HepG2 (cell line): ENCODE data around the gene DCP1B. TPM values are rescaled to one million over a fixed set of nuclear protein-coding genes. Genes with fewer than 3 reads are reported as not detected.

Experiments used
- ATAC-seq: fragments of 200-7000 bp; cut with Tn5 transposase; 3 replicates; pipeline ENCODE4 v1.9.1; 2020; ENCODE audit warnings: mild to moderate bottlenecking, moderate library complexity
- BruUV-seq: library from RNA; stranded (reverse); fragments of 400-500 nt; replicated peaks from 2 replicates; lab custom pipeline; 2021; lab: Mats Ljungman, UMichigan
- CTCF ChIA-PET: fragments of 300-600 bp; formaldehyde crosslinking; extraction: SDS; loops from one replicate; lab custom pipeline; 2021; ENCODE audit warnings: low total read pairs, inconsistent platforms, low intra/inter-chr PET ratio; lab: Yijun Ruan, JAX
- POLR2A ChIA-PET: fragments of 350-600 bp; sonication (Branson Sonifier 250); formaldehyde crosslinking; loops from one replicate; lab custom pipeline; 2020; ENCODE audit warnings: antibody characterized with exemption, inconsistent platforms; lab: Yijun Ruan, JAX
- DNase-seq: peaks from one replicate; pipeline ENCODE4 v3.0.0-alpha.2; 2015; ENCODE audit warnings: low spot score
- FAIRE-seq: peaks from 3 replicates; lab custom pipeline; 2011; peaks lifted over from hg19 to GRCh38; lab: Jason Lieb, UNC
- H2AFZ ChIP-seq: one replicate; pipeline ENCODE4 v1.6.1; 2011; ENCODE audit warnings: low read length, inconsistent platforms
- H3K27ac ChIP-seq: fragments of 300-600 bp; 3 replicates; pipeline ENCODE4 v1.8.0; 2011; ENCODE audit warnings: mixed run types, mild to moderate bottlenecking, mixed read lengths, low read length, inconsistent platforms; ENCODE audit not compliant: insufficient read depth; ENCODE audit errors: extremely low read length
- H3K27me3 ChIP-seq, 2 experiments: fragments of 200-600 bp in 1 of 2; 2 replicates in 1 of 2; 3 replicates in 1 of 2; pipeline versions ENCODE4 v1.6.0 to v1.8.0; 2011; ENCODE audit warnings: low read length in 2 of 2, mild to moderate bottlenecking in 2 of 2, moderate library complexity in 2 of 2, inconsistent platforms in 1 of 2; ENCODE audit not compliant: insufficient read depth in 2 of 2, control insufficient read depth in 1 of 2
- H3K36me3 ChIP-seq, 2 experiments: fragments of 200-600 bp in 1 of 2; replicated peaks in 1 of 2; 2 replicates in 1 of 2; 3 replicates in 1 of 2; pipeline versions ENCODE4 v1.5.1 to v1.8.0; 2011; ENCODE audit warnings: low read length in 2 of 2, inconsistent platforms in 1 of 2; ENCODE audit not compliant: insufficient read depth in 2 of 2, control insufficient read depth in 1 of 2
- H3K4me1 ChIP-seq: 2 replicates; pipeline ENCODE4 v1.5.1; 2012; ENCODE audit warnings: low read length, inconsistent platforms; ENCODE audit not compliant: insufficient read depth
- H3K4me2 ChIP-seq: 2 replicates; pipeline ENCODE4 v1.6.0; 2011; ENCODE audit warnings: low read depth, low read length, inconsistent platforms
- H3K4me3 ChIP-seq, 3 experiments: fragments of 200-600 bp in 1 of 3; sonication (generic), shearing (Covaris generic) in 1 of 3; replicated peaks in 1 of 3; 2 replicates each; pipeline ENCODE4 v1.5.1; 2011 to 2016; ENCODE audit warnings: low read length in 3 of 3, inconsistent platforms in 2 of 3, low read depth in 2 of 3, mild to moderate bottlenecking in 2 of 3, control low read depth in 1 of 3, mixed read lengths in 1 of 3; ENCODE audit not compliant: insufficient read depth in 1 of 3
- H3K79me2 ChIP-seq: one replicate; pipeline ENCODE4 v1.6.1; 2011; ENCODE audit warnings: low read length, inconsistent platforms; ENCODE audit not compliant: insufficient read depth
- H3K9ac ChIP-seq: 2 replicates; pipeline ENCODE4 v1.6.0; 2011; ENCODE audit warnings: mild to moderate bottlenecking, low read depth, low read length, inconsistent platforms; ENCODE audit not compliant: insufficient read depth
- H3K9me3 ChIP-seq: 2 replicates; pipeline ENCODE4 v1.5.1; 2012; ENCODE audit warnings: mild to moderate bottlenecking, low read length
- H4K20me1 ChIP-seq: 2 replicates; pipeline ENCODE4 v1.6.0; 2011; ENCODE audit warnings: inconsistent platforms, mild to moderate bottlenecking, low read length, moderate library complexity; ENCODE audit not compliant: insufficient read depth
- ATF7-NPFF ChIP-seq: sonication (generic); formaldehyde crosslinking; IDR thresholded peaks from 2 replicates; pipeline ENCODE4 v1.8.1; 2023; ENCODE audit warnings: mild to moderate bottlenecking, low read depth, missing genetic modification reagents, moderate library complexity
- CHD4 ChIP-seq: fragments of 200-600 bp; sonication (generic); IDR thresholded peaks from 2 replicates; pipeline ENCODE4 v1.7.0; 2017; ENCODE audit warnings: mild to moderate bottlenecking, low read length, borderline replicate concordance
- CREB1 ChIP-seq, 2 experiments: fragments of 450-650 bp in 1 of 2; IDR thresholded peaks; 2 replicates each; pipeline ENCODE4 v1.6.1; 2016 to 2017; ENCODE audit warnings: control low read depth in 1 of 2, mild to moderate bottlenecking in 1 of 2, missing compliant biosample characterization in 1 of 2, missing genetic modification characterization in 1 of 2
- FOSL2 ChIP-seq: sonication (generic); formaldehyde crosslinking; IDR thresholded peaks from 2 replicates; pipeline ENCODE4 v1.4.0; 2020; ENCODE audit warnings: missing genetic modification reagents
- GTF3A ChIP-seq: sonication (generic); formaldehyde crosslinking; conservative IDR thresholded peaks from 2 replicates; pipeline ENCODE4 v1.4.0; 2020; ENCODE audit warnings: mild to moderate bottlenecking, missing genetic modification reagents
- MAFF ChIP-seq: IDR thresholded peaks from 2 replicates; pipeline ENCODE4 v1.6.1; 2011; ENCODE audit warnings: low read depth, low read length, improper control_type of control experiment
- MAFK ChIP-seq, 2 experiments: IDR thresholded peaks in 1 of 2; conservative IDR thresholded peaks in 1 of 2; 2 replicates each; pipeline ENCODE4 v1.6.1; 2011; ENCODE audit warnings: improper control_type of control experiment in 2 of 2, low read length in 2 of 2
- NR2F1 ChIP-seq, 2 experiments: fragments of 450-650 bp in 1 of 2; formaldehyde crosslinking in 1 of 2; IDR thresholded peaks; 2 replicates each; pipeline versions ENCODE4 v1.5.0 to v1.6.1; 2016 to 2020; ENCODE audit warnings: mild to moderate bottlenecking in 1 of 2, missing compliant biosample characterization in 1 of 2, missing genetic modification reagents in 1 of 2, moderate library complexity in 1 of 2
- SRSF4 ChIP-seq: fragments of 200-400 bp; formaldehyde crosslinking; IDR thresholded peaks from one replicate; pipeline ENCODE4 v1.6.1; 2018; ENCODE audit warnings: mild to moderate bottlenecking, low read depth, low read length, moderate library complexity; ENCODE audit not compliant: poor library complexity, severe bottlenecking
- ZFP36 ChIP-seq: fragments of 150-350 bp; IDR thresholded peaks from 2 replicates; pipeline ENCODE4 v1.6.1; 2018; ENCODE audit warnings: borderline replicate concordance, low read length, low read depth; ENCODE audit not compliant: partially characterized antibody
- ZNF225 ChIP-seq: sonication (generic); formaldehyde crosslinking; IDR thresholded peaks from 2 replicates; pipeline ENCODE4 v1.4.0; 2020; ENCODE audit warnings: mild to moderate bottlenecking, missing genetic modification reagents
- ZNF292 ChIP-seq: sonication (generic); formaldehyde crosslinking; IDR thresholded peaks from 2 replicates; pipeline ENCODE4 v1.8.1; 2022; ENCODE audit warnings: mild to moderate bottlenecking, low read depth, missing genetic modification reagents, borderline replicate concordance
- ZSCAN31 ChIP-seq: sonication (generic); formaldehyde crosslinking; IDR thresholded peaks from 2 replicates; pipeline ENCODE4 v1.5.0; 2020; ENCODE audit warnings: low read depth, mild to moderate bottlenecking, missing genetic modification reagents
- ZSCAN9 ChIP-seq: IDR thresholded peaks from 2 replicates; pipeline ENCODE4 v1.6.1; 2016; ENCODE audit warnings: borderline replicate concordance
- WGBS: methylation state at CpG from one replicate; pipeline ENCODE4 v1.1.6; 2017; ENCODE audit warnings: low lambda C conversion rate; 5-methylcytosine and 5-hydroxymethylcytosine counted together
- in situ Hi-C: cut with HindIII; loops from 2 replicates; pipeline ENCODE4 v1.10.0; 2017; ENCODE audit warnings: low pct_unique_long_range_greater_than_20kb; ENCODE audit not compliant: extremely low pct_ligation_motif_present
- intact Hi-C: fragments of 100-400 bp; cut with micrococcal nuclease; formaldehyde crosslinking; loops from one replicate; pipeline ENCODE4 v1.10.0; 2022; ENCODE audit not compliant: unreplicated experiment
- polyA plus RNA-seq, 8 experiments: library from polyadenylated mRNA; depleted of rRNA in 3 of 8; stranded (reverse) in 7 of 8; unstranded in 1 of 8; fragments of >200 nt; fragmentation: Illumina TruSeq in 4 of 8; extraction: Trizol in 4 of 8; gene quantifications; 2 replicates each; pipeline versions ENCODE4 v1.2.1 to v1.2.3, GENCODE V29; 2011 to 2016; ENCODE audit warnings: low read depth in 4 of 8, missing spikeins in 1 of 8, mixed read lengths in 1 of 8; ENCODE audit not compliant: insufficient read depth in 1 of 8
- total RNA-seq, 5 experiments: library from RNA; depleted of rRNA; stranded (reverse); fragments of >200 nt; fragmentation: Illumina TruSeq; extraction: Trizol; gene quantifications; 2 replicates each; pipeline ENCODE4 v1.2.3, GENCODE V29; 2016; ENCODE audit warnings: low read depth in 1 of 5
- TF ChIP-seq, protein P1 (sequence below): IDR thresholded peaks from 2 replicates; pipeline ENCODE4 v1.6.1; 2012; ENCODE audit warnings: low read depth, low read length, improper control_type of control experiment
- TF ChIP-seq, protein P2 (sequence below): sonication (generic); formaldehyde crosslinking; IDR thresholded peaks from 2 replicates; pipeline ENCODE4 v1.9.0; 2021; ENCODE audit warnings: mild to moderate bottlenecking, missing genetic modification reagents

DCP1B gene
- total and polyA plus RNA-seq, 2 of the 13 experiments (the other 11 are each of a cell fraction or from before 2014, with no cell fraction given) = 11.4 to 27.2 TPM

DNA sequence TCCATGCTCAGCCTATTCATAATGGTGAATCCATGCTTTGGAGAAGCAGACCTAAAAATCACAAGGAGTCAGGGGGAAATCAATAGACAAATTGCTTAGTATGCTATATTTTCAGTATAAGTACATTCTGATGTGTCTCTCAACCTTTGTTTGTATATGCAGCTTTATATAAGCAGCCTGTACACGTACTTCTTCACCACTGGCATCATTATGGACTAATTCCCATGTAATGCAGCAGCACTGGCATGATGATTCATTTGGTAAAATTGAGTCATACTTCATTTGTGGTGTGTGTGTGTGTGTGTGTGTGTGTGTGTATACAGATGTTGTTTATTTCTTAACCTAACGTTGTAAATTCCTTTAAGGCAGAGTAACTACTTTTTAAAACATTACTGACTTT lies 10.9 kb downstream of the DCP1B start:
- intact Hi-C loops (no loop called here), in situ Hi-C loops (no loop called here)
- CTCF ChIA-PET = no interaction called here
- peak overlapping the region; percentile 73 for H3K4me2 ChIP-seq
- ATAC-seq = no peak
- POLR2A ChIA-PET = interaction anchor here (1.9 to 4.5 kb wide), 2 partner anchors 11 to 19 kb away, joined by 6 to 48 read pairs; partner anchors contain the start of gene DCP1B
- no peak for FAIRE-seq
- H3K27me3 ChIP-seq = no peaks in the 10 kb centered on the region
- peak overlapping the region; percentile 34 for H3K9ac ChIP-seq
- peaks cover 4% of the 10 kb centered on the region for H3K79me2 ChIP-seq
- H3K27ac ChIP-seq = peak overlapping the region; percentile 89
- peak overlapping the region in 1 of 3 experiments; percentile 41; a peak in 1 of 6 replicates for H3K4me3 ChIP-seq
- peaks cover 1 to 15% of the 10 kb centered on the region in 2 experiments; a peak in 3 of 5 replicates for H3K36me3 ChIP-seq
- peaks cover 53% of the 10 kb centered on the region for H3K4me1 ChIP-seq
- peak; percentile 29 for DNase-seq
- H2AFZ ChIP-seq = no peak overlapping the region
- no peaks in the 10 kb centered on the region for H3K9me3 ChIP-seq
- H4K20me1 ChIP-seq = no peaks in the 10 kb centered on the region
- no TSS peak for BruUV-seq
- 18% methylated on average over 2 of the region's 2 CpGs for WGBS
- TF ChIP-seq GTF3A (no peak), CHD4 (peak; percentile 14; the same call in 1 of the 2 replicates), ZFP36 (no peak), MAFK (conservative IDR thresholded peaks at IDR 0.05 in 1 of 2, IDR thresholded peaks at IDR 0.05 in 1 of 2; ENCODE audit: low read length in 2 of 2) (peak; percentile 95 to 96), FOSL2 (CRISPR knock-in tag) (peak; percentile 71), ZNF292 (CRISPR knock-in tag) (peak; percentile 1; the same call in 1 of the 2 replicates), ATF7-NPFF (no peak), SRSF4 (no peak), CREB1 (IDR thresholded peaks at IDR 0.05) (no peak), CREB1 (CRISPR knock-in tag; IDR thresholded peaks at IDR 0.05) (0 out of 2 replicates have a peak, but pooled peaks have one; percentile 43), NR2F1 (CRISPR knock-in tag; IDR thresholded peaks at IDR 0.05) (no peak), ZSCAN9 (CRISPR knock-in tag) (no peak), ZSCAN31 (CRISPR knock-in tag) (no peak), MAFF (peak; percentile 94), ZNF225 (CRISPR knock-in tag) (no peak)
- TF ChIP-seq, protein P1, sequence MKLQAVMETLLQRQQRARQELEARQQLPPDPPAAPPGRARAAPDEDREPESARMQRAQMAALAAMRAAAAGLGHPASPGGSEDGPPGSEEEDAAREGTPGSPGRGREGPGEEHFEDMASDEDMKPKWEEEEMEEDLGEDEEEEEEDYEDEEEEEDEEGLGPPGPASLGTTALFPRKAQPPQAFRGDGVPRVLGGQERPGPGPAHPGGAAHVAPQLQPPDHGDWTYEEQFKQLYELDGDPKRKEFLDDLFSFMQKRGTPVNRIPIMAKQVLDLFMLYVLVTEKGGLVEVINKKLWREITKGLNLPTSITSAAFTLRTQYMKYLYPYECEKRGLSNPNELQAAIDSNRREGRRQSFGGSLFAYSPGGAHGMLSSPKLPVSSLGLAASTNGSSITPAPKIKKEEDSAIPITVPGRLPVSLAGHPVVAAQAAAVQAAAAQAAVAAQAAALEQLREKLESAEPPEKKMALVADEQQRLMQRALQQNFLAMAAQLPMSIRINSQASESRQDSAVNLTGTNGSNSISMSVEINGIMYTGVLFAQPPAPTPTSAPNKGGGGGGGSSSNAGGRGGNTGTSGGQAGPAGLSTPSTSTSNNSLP = 0 out of 2 replicates have a peak, but pooled peaks have one; percentile 61
- TF ChIP-seq, protein P2, sequence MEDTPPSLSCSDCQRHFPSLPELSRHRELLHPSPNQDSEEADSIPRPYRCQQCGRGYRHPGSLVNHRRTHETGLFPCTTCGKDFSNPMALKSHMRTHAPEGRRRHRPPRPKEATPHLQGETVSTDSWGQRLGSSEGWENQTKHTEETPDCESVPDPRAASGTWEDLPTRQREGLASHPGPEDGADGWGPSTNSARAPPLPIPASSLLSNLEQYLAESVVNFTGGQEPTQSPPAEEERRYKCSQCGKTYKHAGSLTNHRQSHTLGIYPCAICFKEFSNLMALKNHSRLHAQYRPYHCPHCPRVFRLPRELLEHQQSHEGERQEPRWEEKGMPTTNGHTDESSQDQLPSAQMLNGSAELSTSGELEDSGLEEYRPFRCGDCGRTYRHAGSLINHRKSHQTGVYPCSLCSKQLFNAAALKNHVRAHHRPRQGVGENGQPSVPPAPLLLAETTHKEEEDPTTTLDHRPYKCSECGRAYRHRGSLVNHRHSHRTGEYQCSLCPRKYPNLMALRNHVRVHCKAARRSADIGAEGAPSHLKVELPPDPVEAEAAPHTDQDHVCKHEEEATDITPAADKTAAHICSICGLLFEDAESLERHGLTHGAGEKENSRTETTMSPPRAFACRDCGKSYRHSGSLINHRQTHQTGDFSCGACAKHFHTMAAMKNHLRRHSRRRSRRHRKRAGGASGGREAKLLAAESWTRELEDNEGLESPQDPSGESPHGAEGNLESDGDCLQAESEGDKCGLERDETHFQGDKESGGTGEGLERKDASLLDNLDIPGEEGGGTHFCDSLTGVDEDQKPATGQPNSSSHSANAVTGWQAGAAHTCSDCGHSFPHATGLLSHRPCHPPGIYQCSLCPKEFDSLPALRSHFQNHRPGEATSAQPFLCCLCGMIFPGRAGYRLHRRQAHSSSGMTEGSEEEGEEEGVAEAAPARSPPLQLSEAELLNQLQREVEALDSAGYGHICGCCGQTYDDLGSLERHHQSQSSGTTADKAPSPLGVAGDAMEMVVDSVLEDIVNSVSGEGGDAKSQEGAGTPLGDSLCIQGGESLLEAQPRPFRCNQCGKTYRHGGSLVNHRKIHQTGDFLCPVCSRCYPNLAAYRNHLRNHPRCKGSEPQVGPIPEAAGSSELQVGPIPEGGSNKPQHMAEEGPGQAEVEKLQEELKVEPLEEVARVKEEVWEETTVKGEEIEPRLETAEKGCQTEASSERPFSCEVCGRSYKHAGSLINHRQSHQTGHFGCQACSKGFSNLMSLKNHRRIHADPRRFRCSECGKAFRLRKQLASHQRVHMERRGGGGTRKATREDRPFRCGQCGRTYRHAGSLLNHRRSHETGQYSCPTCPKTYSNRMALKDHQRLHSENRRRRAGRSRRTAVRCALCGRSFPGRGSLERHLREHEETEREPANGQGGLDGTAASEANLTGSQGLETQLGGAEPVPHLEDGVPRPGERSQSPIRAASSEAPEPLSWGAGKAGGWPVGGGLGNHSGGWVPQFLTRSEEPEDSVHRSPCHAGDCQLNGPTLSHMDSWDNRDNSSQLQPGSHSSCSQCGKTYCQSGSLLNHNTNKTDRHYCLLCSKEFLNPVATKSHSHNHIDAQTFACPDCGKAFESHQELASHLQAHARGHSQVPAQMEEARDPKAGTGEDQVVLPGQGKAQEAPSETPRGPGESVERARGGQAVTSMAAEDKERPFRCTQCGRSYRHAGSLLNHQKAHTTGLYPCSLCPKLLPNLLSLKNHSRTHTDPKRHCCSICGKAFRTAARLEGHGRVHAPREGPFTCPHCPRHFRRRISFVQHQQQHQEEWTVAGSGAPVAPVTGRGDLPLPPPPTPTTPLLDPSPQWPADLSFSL (CRISPR knock-in tag) = peak; percentile 29; the same call in 1 of the 2 replicates
